Thoracic aorta endothelial cell (primary cell): ENCODE data around the gene RASA4. TPM values are rescaled to one million over a fixed set of nuclear protein-coding genes. Genes with fewer than 3 reads are reported as not detected.

Experiments used
- small RNA-seq: library from RNA; depleted of rRNA; stranded (forward); fragments of <200 nt; gene quantifications from one replicate; pipeline ENCODE3, GENCODE V24; 2012
- total RNA-seq: library from RNA; depleted of rRNA; stranded (reverse); fragments of >200 nt; gene quantifications from 2 replicates; pipeline ENCODE4 v1.2.3, GENCODE V29; 2012

RASA4 gene
- 4.5 and 6.6 TPM in 2 replicates for total RNA-seq

DNA sequence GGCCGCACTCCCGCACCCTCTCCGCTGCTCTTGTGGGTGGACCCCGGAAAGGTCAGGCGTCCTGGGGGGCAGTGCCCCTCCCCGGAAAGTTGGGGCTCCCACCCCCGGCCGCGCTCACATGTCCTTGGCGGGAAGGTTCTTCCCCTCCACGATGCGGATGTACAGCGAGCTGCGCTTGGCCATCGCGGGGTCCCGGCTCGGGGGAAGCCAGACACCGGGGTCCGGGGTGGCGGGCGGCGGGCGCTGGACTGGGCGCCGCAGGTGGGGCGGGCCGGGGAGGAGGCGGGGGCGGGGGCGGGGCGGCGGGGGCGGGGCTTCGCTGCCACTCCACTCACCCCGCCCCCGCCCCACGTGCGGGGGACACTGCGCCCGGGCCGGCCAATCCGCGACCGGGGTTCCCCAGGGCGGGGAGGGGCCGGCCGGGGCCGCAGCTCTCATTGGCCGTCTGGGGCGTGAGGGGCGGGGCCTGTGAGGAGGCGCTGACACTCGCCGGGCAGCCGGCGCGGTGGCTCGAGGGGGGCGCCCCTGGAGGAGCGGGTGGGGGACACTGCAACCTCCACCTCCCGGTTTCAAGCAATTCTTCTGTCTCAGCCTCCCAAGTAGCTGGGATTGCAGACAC, at the start of gene RASA4:
TSS of gene RASA4 (minus strand) at position 250 of the 619 bp plus-strand sequence. CDS start at position 183, 67 bp downstream.

DNA sequence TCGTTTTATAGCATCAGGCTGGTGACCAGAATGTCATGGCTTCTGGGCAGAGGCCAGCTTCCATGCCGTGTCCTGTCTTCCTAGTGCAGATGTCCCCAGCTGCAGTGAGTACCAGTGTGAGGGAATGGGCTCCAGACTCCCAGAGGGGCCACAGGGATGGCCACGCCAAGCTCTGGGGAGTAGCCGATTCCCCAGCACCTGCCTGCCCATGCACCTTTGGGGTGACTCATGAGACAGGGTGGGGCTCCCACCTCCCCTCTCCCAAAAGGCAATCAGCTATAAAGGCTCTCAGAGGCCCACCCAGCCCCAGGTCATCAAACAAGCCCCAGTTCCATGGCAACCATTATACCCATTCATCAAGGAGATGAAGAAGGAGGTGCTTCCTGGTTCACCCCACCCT, 33.4 kb upstream of the RASA4 start, which contains the start of gene SPDYE2B:
TSS of gene SPDYE2B (plus strand) at position 396 of the 400 bp plus-strand sequence. CDS start 2,030 bp downstream, outside the sequence.

DNA sequence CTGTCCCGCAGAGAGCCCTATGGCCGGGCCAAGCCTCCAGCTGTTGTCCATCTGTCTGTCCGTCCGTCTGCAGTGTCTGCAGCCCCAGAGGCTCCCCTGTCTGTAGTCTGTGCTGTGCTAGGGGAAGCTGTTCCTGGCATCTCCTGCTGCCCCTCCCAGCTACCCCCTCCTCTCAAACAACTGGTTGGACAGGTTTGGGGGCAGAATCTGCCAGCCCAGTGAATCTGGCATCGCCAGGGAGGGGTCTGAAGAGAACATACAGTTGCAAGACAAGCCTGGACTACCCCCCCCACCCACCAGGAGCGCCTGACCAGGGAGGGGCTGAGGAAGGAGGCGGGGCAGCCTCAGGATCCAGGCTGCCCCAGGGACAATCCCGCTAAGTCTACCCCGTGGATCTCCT, 26.1 kb upstream of the RASA4 start, which contains the start of gene UPK3BL1:
TSS of gene UPK3BL1 (minus strand) at position 101 of the 400 bp plus-strand sequence. CDS start at position 51, 50 bp downstream.

DNA sequence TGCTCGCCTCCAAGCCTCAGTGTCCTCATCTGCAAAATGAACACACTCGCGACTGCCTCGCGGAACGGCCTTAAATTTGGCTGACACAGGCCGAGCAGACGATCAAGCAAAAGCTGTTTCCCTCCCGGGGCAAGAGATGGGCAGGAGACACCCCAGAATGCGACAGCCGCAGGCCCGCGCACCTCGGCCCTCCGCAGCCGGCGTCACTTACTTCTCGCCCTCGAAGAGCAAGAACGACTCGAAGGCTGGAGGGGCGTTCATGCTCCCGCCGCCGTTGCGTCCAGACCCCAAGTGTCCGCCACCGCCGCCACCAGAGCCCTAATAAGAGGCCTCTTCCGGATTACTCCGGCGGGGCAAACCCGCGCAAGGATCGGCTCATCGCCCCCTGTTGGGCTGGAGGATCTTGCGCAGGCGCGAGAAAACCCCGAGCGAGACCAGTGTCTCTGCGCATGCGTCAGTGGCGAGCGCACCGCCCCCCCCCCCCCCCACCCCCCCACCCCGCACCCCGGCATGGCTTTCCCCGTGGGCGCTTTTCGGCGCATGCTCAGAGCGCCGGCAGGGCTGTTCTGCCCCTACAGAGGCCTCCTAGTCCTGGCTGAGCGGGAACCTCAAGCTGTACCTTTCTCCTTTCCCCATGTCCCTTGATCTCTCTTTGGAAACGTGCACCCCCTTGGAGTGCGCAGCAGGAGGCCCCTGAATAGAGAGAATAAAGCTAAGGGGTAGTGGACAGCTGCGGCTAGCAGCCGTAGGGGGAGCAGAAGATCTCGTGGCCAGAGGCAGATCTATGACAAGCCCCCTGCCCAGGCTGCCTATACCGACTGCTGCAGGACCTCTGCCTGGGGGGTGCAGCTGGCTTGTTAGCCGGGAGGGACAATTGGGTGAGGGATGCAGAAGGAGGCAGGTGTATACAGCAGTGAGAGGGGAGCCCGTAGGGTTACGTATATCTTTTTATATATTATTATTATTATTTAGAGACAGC, 44.0 kb downstream of the RASA4 start, which contains the start of gene POLR2J3:
TSS of gene POLR2J3 (minus strand) at position 323 of the 979 bp plus-strand sequence. CDS start at position 261, 62 bp downstream.

DNA sequence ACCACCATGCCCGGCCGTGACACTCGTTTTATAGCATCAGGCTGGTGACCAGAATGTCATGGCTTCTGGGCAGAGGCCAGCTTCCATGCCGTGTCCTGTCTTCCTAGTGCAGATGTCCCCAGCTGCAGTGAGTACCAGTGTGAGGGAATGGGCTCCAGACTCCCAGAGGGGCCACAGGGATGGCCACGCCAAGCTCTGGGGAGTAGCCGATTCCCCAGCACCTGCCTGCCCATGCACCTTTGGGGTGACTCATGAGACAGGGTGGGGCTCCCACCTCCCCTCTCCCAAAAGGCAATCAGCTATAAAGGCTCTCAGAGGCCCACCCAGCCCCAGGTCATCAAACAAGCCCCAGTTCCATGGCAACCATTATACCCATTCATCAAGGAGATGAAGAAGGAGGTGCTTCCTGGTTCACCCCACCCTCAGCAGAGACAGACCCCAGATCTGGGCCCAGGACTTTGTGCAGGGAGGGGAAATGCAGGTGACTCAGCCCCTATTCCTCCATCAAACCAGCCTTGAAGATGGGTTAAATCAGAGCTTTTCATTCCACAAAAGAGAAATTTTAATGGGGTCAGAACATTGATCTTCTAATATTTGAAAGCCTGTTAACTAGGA, 65.6 kb downstream of the RASA4 start, which contains the start of gene SPDYE2:
TSS of gene SPDYE2 (plus strand) at position 419 of the 615 bp plus-strand sequence. CDS start 2,030 bp downstream, outside the sequence.

DNA sequence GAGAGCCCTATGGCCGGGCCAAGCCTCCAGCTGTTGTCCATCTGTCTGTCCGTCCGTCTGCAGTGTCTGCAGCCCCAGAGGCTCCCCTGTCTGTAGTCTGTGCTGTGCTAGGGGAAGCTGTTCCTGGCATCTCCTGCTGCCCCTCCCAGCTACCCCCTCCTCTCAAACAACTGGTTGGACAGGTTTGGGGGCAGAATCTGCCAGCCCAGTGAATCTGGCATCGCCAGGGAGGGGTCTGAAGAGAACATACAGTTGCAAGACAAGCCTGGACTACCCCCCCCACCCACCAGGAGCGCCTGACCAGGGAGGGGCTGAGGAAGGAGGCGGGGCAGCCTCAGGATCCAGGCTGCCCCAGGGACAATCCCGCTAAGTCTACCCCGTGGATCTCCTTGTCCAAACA, 73.0 kb downstream of the RASA4 start, which contains the start of gene UPK3BL2:
TSS of gene UPK3BL2 (minus strand) at position 101 of the 400 bp plus-strand sequence. CDS start at position 41, 60 bp downstream.

Small RNA genes lying within 50 kb of the gene (small RNA-seq; reads per million reads assigned to genes)
- gene UPK3BL1: not detected

Other genes starting within 250 kb of the RASA4 start
- 14.7 and 16.2 TPM in 2 replicates for gene PRKRIP1, start 220.4 kb downstream of the RASA4 start, total RNA-seq
- gene ORAI2, start 183.2 kb downstream of the RASA4 start, total RNA-seq: 51.2 and 62.2 TPM in 2 replicates
- 6.3 and 7.9 TPM in 2 replicates for gene ALKBH4, start 151.9 kb downstream of the RASA4 start, total RNA-seq
- 23.8 and 32.3 TPM in 2 replicates for gene LRWD1, start 151.8 kb downstream of the RASA4 start, total RNA-seq
- 29.9 and 38.3 TPM in 2 replicates for gene POLR2J, start 137.8 kb downstream of the RASA4 start, total RNA-seq
- gene RASA4B, start 99.0 kb downstream of the RASA4 start, total RNA-seq: 1.7 and 2.8 TPM in 2 replicates
- gene UPK3BL2, start 73.1 kb downstream of the RASA4 start, total RNA-seq: 0.80 and 3.7 TPM in 2 replicates
- not detected in 2 replicates for gene SPDYE2, start 65.5 kb downstream of the RASA4 start, total RNA-seq
- 49.7 and 95.2 TPM in 2 replicates for gene POLR2J3, start 44.2 kb downstream of the RASA4 start, total RNA-seq
- gene UPK3BL1, start 26.0 kb upstream of the RASA4 start, total RNA-seq: 7.0 and 8.0 TPM in 2 replicates
- not detected in 2 replicates for gene SPDYE2B, start 33.6 kb upstream of the RASA4 start, total RNA-seq
- gene POLR2J2, start 54.9 kb upstream of the RASA4 start, total RNA-seq: 7.7 and 10.1 TPM in 2 replicates
- gene FAM185A, start 132.2 kb upstream of the RASA4 start, total RNA-seq: 7.2 and 10.8 TPM in 2 replicates